Measurements from ENCODE around the gene TSR1. TPM values are rescaled to one million over a fixed set of nuclear protein-coding genes. Genes with fewer than 3 reads are reported as not detected.

TSR1 gene
- total RNA-seq, 1 donor = 45.8 TPM

- no peak for DNase-seq (ENCODE audit: low read depth)
- TF ChIP-seq CTCF (IDR thresholded peaks at IDR 0.05; ENCODE audit: insufficient read depth, low read depth, low read length) = no peak
- H3K4me3 ChIP-seq (ENCODE audit: low read depth, low read length) = no peak overlapping the region
These were observed 38.5 kb upstream of the TSR1 start for GRCh38 chr17:2374549-2375285.

GRCh38 chr17:2373179-2373578 is 36.9 kb upstream of the TSR1 start:
- no peak for TF ChIP-seq CTCF (IDR thresholded peaks at IDR 0.05; ENCODE audit: insufficient read depth, low read depth, low read length)
- no peak overlapping the region for H3K4me3 ChIP-seq (ENCODE audit: low read depth, low read length)
- no peak for DNase-seq (ENCODE audit: low read depth)

GRCh38 chr17:2372681-2373080 is 36.4 kb upstream of the TSR1 start:
- no peak overlapping the region for H3K4me3 ChIP-seq (ENCODE audit: low read depth, low read length)
- TF ChIP-seq CTCF (IDR thresholded peaks at IDR 0.05; ENCODE audit: insufficient read depth, low read depth, low read length) = no peak
- DNase-seq (ENCODE audit: low read depth) = no peak

- no peak overlapping the region for H3K4me3 ChIP-seq (ENCODE audit: low read depth, low read length)
- DNase-seq (ENCODE audit: low read depth) = no peak
- no peak for TF ChIP-seq CTCF (IDR thresholded peaks at IDR 0.05; ENCODE audit: insufficient read depth, low read depth, low read length)
These were observed 35.9 kb upstream of the TSR1 start for GRCh38 chr17:2372180-2372579.

- no peak overlapping the region for H3K4me3 ChIP-seq (ENCODE audit: low read depth, low read length)
- DNase-seq (ENCODE audit: low read depth) = no peak
- TF ChIP-seq CTCF (IDR thresholded peaks at IDR 0.05; ENCODE audit: insufficient read depth, low read depth, low read length) = no peak
These were observed 35.2 kb upstream of the TSR1 start for GRCh38 chr17:2371183-2372130.

GRCh38 chr17:2370211-2370589 is 33.9 kb upstream of the TSR1 start:
- no peak for TF ChIP-seq CTCF (IDR thresholded peaks at IDR 0.05; ENCODE audit: insufficient read depth, low read depth, low read length)
- DNase-seq (ENCODE audit: low read depth) = no peak
- no peak overlapping the region for H3K4me3 ChIP-seq (ENCODE audit: low read depth, low read length)

Data from fibroblast of villous mesenchyme (primary cell).